ENCODE results near the gene CTLA4.
A peak's percentile ranks its signal among the peaks of the same experiment; 100 is the strongest.

Gene CTLA4

GRCh38 chr2:203867561-203868200 is at the start of gene CTLA4:
Gene CTLA4 (plus strand): TSS chr2:203867771. CDS start chr2:203867943, 172 bp downstream.
- peak in 1 of 2 donors; percentile 29 for DNase-seq

GRCh38 chr2:203818656-203819055 is 48.9 kb upstream of the CTLA4 start:
- DNase-seq: no peak

GRCh38 chr2:203819434-203820133 is 48.0 kb upstream of the CTLA4 start:
- DNase-seq: no peak

GRCh38 chr2:203820969-203821368 is 46.6 kb upstream of the CTLA4 start:
- DNase-seq: no peak

GRCh38 chr2:203822240-203822639 is 45.3 kb upstream of the CTLA4 start:
- no peak for DNase-seq

- DNase-seq: no peak
Observed at GRCh38 chr2:203823173-203823572, 44.4 kb upstream of the CTLA4 start.

- DNase-seq: peak; percentile 33 to 40
Observed at GRCh38 chr2:203824057-203824456, 43.5 kb upstream of the CTLA4 start.

GRCh38 chr2:203824603-203825002 is 43.0 kb upstream of the CTLA4 start:
- DNase-seq: no peak

- DNase-seq: no peak
Observed at GRCh38 chr2:203826704-203827103, 40.9 kb upstream of the CTLA4 start.

GRCh38 chr2:203830304-203831055 is 37.1 kb upstream of the CTLA4 start:
- peak; percentile 63 to 68 for DNase-seq

GRCh38 chr2:203835420-203835819 is 32.2 kb upstream of the CTLA4 start:
- no peak for DNase-seq

GRCh38 chr2:203835892-203836800 is 31.4 kb upstream of the CTLA4 start:
- DNase-seq: no peak

- no peak for DNase-seq
Observed at GRCh38 chr2:203840655-203841205, 26.8 kb upstream of the CTLA4 start.

GRCh38 chr2:203841654-203842053 is 25.9 kb upstream of the CTLA4 start:
- no peak for DNase-seq

GRCh38 chr2:203842373-203842772 is 25.2 kb upstream of the CTLA4 start:
- DNase-seq: no peak

- no peak for DNase-seq
Observed at GRCh38 chr2:203846490-203847105, 21.0 kb upstream of the CTLA4 start.

- DNase-seq: no peak
Observed at GRCh38 chr2:203849010-203849409, 18.6 kb upstream of the CTLA4 start.

- no peak for DNase-seq
Observed at GRCh38 chr2:203852760-203853159, 14.8 kb upstream of the CTLA4 start.

GRCh38 chr2:203853271-203853670 is 14.3 kb upstream of the CTLA4 start:
- no peak for DNase-seq

GRCh38 chr2:203853722-203854121 is 13.8 kb upstream of the CTLA4 start:
- DNase-seq: no peak

GRCh38 chr2:203855274-203855673 is 12.3 kb upstream of the CTLA4 start:
- DNase-seq: no peak

GRCh38 chr2:203857656-203858055 is 9.9 kb upstream of the CTLA4 start:
- no peak for DNase-seq
